TTC549 (cell line): ENCODE results near the gene RNF167.

Experiments
- FAIRE-seq: peaks from 2 replicates; lab custom pipeline; 2012; peaks lifted over from hg19 to GRCh38; lab: Jason Lieb, UNC

The RNF167 gene

DNA sequence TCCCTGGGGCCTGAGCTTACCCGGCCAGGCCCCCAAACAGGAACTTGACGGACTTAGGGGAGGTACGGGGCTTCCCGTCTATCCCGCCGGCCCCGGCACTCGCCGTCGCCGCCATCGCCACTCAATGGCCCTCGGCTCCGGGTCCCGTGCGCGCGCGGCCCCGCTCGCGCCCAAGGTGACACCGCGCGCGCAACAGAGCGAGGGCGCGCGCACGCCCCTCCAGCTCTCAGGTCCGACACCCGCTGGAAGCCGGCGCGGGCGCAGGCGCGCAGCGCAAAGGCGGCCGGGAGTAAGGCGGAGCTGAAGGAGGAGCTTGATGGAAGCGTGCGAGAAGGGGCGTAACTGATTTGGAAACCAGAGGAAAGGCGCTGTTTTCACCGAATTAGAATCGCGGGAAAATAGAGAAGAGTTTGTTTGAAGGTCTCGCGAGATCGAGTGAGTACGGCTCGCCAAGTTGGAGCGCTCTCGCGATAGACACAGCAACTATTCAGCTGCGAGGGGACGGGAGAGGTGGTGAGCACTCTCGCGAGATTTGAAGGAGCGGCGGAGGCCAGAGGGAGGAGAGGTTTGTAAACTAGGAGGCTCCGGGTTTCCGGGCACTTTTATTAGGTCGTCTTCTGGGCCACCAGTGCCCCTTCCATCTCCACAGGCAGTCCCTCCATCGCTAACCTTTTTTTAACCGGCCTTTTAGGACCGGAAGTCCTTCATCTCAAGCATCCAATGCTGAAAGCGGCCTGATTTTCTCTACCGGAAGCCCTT is at the start of gene RNF167, which contains the start of gene SLC25A11:
Gene RNF167, plus strand, starts transcription at position 473 of the 759 bp plus-strand sequence. CDS start 642 bp downstream, outside the sequence.
Gene SLC25A11, minus strand, starts transcription at position 251 of the 759 bp plus-strand sequence. Its CDS starts 136 bp downstream, at position 115.
- FAIRE-seq, result peak; percentile 94

DNA sequence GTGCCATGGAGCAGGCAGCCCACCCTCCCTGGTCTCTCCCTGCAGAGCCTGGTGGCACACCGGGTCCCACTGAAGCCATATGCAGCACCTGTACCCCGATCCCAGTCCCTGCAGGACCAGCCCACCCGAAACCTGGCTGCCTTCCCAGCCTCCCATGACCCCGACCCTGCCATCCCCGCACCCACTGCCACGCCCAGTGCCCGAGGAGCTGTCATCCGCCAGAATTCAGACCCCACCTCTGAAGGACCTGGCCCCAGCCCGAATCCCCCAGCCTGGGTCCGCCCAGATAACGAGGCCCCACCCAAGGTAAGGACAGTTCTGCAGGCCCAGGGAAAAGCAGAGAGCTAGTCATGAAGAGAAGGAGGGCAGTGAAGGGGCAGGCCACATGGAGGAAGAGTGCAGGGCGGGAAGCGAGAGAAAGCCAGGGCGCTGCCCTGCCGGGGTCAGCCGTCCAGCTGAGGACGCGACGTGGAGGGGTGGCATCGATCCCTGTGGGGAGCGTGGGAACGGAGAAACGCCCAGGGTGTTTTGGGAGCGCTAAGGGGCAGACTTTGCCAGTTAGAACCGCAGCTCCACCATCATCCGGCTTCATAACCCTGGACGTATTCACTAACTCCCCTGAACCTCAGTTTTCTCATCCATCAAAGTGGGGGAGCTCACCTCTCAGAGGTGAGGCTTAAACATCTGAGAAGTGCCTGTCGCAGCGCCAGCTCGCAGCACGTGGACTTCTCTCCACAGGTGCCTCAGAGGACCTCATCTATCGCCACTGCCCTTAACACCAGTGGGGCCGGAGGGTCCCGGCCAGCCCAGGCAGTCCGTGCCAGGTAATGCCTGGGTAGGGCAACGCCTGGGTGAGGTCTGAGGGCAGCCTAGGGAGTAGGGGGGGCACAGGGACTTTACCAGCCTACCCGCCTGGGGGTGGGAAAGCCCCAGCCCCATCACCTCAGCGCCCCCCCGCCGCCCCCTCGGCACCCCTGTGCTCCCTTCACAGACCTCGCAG is 48.4 kb upstream of the RNF167 start:
- FAIRE-seq, result no peak

DNA sequence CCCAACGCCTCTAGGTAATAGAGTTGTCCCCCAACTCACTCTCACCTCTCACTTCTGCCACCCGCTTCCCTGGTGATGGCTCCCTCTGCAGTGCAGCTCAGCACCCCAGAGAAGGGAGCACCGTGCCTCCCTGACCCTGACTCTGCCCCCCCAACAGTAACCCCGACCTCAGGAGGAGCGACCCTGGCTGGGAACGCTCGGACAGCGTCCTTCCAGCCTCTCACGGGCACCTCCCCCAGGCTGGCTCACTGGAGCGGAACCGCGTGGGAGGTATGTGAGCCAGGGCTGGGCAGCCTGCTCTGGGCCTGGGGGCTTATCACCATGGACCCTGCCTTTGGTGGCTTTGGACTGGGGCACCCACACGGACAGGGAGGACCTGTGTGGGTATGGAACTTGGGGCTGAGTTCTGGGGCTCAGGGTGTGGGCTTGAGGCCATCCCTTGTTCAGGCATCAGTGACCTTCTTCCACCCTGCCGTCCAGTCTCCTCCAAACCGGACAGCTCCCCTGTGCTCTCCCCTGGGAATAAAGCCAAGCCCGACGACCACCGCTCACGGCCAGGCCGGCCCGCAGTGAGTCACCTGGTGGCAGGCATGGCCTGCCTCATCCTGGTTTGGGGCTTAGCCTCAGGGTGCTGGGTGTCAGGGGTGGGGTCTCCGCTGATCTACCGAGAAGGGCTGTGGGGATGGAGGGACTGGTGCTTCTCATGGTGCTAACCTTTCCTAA is 47.4 kb upstream of the RNF167 start:
- FAIRE-seq, result no peak

GRCh38 chr17:4893272-4893671 is 46.8 kb upstream of the RNF167 start:
- no peak for FAIRE-seq

GRCh38 chr17:4893721-4894560 is 46.1 kb upstream of the RNF167 start:
- no peak for FAIRE-seq

DNA sequence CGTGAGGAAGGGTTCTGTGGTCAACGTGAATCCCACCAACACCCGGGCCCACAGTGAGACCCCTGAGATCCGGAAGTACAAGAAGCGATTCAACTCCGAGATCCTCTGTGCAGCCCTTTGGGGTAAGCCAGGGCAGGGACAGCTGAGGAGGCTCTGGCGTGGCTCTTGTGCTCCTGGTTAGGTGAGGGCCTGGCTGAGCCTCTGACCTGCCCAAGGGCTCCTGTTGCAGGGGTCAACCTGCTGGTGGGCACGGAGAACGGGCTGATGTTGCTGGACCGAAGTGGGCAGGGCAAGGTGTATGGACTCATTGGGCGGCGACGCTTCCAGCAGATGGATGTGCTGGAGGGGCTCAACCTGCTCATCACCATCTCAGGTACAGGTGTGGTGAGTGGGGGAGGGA is 44.9 kb upstream of the RNF167 start:
- no peak for FAIRE-seq

DNA sequence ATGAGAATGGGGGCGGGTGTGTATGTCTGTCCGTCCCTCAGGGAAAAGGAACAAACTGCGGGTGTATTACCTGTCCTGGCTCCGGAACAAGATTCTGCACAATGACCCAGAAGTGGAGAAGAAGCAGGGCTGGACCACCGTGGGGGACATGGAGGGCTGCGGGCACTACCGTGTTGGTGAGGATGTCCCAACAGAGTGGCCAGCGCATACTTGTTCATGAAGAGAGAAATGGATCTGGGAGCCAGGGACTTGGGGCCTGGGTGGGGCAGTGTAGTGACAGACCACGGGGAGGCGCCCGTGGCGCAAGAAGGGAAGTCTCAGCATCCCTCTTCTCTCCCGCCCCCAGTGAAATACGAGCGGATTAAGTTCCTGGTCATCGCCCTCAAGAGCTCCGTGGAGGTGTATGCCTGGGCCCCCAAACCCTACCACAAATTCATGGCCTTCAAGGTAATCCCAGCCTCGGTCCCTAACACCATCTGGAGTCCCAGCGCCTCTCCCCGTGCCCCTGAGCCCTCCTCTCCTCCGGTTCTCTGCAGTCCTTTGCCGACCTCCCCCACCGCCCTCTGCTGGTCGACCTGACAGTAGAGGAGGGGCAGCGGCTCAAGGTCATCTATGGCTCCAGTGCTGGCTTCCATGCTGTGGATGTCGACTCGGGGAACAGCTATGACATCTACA is 44.3 kb upstream of the RNF167 start:
- FAIRE-seq, result no peak

GRCh38 chr17:4896332-4897197 is 43.5 kb upstream of the RNF167 start:
- FAIRE-seq, result no peak

DNA sequence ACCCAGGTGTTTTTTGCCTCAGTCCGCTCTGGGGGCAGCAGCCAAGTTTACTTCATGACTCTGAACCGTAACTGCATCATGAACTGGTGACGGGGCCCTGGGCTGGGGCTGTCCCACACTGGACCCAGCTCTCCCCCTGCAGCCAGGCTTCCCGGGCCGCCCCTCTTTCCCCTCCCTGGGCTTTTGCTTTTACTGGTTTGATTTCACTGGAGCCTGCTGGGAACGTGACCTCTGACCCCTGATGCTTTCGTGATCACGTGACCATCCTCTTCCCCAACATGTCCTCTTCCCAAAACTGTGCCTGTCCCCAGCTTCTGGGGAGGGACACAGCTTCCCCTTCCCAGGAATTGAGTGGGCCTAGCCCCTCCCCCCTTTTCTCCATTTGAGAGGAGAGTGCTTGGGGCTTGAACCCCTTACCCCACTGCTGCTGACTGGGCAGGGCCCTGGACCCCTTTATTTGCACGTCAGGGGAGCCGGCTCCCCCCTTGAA is 42.8 kb upstream of the RNF167 start:
- no peak for FAIRE-seq

DNA sequence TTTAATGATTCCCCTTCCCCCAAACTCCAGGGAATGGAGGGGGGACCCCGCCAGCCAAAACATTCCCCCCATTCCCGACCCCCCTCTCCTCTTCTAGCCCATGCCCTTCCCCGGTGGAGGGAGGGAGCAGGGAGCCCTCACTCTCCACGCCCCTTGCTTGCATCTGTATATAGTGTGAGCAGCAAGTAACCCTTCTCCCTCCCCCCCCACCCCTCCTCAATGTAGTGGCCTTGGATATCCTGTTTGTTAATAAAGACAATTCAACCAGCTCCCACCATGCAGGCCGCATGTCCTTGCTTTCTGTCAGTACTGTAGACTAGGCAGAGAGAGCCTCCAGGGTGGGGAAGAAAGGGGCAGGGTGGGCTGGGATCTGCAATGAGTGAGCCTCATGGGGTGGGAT is 42.3 kb upstream of the RNF167 start:
- no peak for FAIRE-seq

- no peak for FAIRE-seq
Measured at GRCh38 chr17:4898351-4898750, 41.7 kb upstream of the RNF167 start.

DNA sequence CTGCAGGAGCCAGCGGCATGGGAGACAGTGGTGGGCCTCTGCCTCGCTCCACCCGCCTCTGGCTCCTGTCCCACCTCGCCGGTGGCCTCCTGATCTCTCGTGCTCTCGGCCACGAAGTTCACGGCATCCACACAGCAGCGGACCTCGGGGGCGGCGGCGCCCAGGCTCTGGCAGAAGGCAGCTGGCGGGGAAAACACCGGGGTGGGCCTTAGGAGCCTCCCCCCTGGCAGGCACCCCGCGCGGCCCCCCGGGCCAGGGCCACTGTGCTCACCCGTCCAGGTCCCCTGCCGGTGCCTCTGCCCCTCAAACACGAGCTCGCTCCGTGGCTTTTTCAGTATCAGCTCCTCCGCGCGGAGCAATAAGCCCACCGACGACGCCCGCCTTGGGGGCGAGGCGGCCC is 41.1 kb upstream of the RNF167 start:
- FAIRE-seq, result no peak

DNA sequence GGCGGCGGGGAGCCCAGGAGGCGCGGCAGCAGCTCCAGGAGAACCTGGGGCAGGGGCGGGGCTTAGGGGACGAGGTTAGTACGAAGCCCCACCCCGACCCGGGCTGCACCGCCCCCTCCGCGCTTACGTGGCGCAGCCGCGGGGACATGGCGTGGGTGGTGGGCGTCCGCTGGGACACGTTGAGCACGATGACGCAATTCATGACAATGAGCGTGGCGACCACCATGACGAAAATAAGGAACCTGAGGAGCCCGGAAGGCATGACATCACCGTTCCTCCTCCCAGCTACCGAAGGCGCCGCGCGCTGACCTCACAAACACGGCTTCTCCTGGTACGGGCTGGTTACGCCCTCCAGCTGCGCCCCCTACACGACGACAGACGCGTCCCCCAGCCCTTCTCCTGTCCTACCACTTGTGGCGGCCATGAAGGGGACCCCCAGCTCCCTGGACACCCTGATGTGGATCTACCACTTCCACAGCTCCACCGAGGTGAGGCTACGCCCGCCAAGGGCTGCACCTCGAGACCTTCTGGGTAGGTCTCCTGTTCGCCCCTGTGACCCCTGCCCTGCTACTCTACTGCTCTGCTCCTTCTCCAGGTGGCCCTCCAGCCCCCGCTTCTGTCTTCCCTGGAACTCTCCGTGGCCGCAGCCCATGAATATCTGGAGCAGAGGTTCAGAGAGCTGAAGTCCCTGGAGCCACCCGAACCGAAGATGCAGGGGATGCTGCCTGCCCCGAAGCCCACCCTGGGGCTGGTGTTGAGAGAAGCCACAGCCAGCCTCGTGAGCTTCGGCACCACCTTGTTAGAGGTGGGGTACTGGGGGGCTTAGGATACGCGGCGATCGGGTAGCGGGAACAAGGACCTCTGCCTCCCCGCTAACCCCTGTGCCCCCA is 40.5 kb upstream of the RNF167 start, which contains the start of gene C17orf107:
Gene C17orf107, plus strand, starts transcription at position 196 of the 890 bp plus-strand sequence. Its CDS starts 227 bp downstream, at position 423.
- FAIRE-seq, result no peak

DNA sequence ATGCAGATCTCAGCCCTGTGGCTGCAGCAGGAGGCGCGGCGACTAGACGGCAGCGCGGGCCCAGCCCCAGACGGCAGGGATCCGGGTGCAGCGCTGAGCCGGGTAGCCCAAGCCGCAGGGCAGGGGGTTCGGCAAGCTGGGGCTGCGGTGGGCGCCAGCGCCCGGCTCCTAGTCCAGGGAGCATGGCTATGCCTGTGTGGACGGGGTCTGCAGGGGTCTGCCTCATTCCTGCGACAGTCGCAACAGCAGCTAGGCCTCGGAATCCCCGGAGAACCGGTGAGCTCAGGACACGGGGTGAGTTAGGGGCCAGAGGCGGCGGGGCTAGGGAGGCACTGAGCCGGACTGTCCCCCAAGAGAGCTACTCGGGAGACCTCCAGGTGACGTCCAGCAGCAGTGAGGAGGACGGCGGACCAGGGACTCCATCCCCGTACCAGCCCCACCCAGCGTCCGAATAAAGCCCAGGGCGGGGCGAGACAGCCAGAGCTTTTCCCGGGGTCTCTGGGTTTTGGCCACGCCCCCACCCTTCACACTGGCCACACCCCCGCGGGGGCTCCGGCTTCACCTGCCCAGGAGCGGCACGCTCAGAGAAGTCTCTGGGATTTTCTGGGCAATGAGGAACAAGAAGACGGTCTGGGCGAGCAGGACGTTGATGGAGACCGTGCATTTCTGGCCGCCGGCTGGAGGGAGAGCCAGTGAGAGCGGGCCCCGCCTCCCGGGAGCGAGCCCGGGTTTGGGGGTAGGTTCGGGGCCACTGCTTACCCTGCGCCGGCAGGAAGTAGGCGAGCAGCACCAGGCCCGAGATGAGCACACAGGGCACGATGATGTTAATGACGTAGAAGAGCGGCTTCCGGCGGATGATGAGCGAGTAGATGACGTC is 39.6 kb upstream of the RNF167 start:
- FAIRE-seq, result no peak

GRCh38 chr17:4901108-4901647 is 38.9 kb upstream of the RNF167 start:
- no peak for FAIRE-seq

- no peak for FAIRE-seq
Measured at GRCh38 chr17:4901648-4902344, 38.3 kb upstream of the RNF167 start.
